EH (cell line): ENCODE results near the gene ARMH3.

Experiments
- DNase-seq: peaks from one replicate; pipeline ENCODE4 v3.0.0-alpha.2; 2015; ENCODE audit warnings: low read depth

The ARMH3 gene

DNA sequence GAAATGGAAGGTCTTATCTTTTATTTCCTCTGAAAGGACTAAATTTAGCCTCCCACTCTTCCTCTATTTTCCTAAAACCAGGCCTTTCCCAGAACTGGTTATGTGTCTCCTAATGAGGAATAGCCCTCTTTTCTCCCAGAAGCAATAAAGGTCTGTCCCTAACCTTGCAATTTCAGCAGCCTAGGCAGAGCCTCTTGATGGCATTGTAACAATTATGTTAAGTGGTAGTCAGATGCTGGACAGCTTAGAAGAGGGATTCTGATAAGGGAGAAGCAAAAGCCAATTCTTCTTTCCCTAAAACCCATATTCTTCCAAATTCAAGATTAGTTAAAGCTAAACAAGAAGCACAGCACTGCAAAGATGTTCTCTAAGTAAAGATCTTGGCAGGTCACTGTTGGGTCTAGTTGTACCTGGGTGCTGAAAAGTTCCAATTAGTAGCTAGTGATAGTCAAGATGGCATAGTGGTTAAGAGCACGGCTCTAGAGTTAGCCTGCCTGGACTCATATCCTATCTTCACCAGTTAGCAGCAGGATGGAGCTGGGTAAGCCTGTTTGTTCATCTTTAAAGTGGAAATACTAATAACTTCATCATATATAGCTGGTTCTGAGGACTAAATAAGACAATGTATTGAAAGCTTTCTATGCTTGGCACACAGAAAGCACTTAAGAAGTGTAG, 198.0 kb downstream of the ARMH3 start:
- no peak for DNase-seq

DNA sequence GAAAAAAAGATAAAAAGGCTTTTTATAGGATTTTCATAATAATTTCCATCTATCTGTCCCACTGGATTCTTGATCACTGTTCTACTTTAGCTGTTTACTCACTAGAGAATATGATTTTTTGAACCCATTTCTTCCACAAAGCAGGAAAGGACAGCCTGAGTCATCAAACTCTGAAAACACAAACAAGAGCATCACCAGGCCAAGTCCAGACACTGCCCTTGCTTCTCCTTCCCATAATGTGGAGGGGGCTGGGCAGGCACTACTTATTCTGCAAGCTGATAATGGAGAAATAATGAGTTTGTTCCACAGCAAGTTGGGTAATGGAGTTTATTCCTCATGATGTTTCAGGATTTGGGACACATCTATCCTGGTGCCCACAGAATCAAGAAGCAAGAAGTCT, 199.3 kb downstream of the ARMH3 start:
- peak; percentile 50 for DNase-seq

DNA sequence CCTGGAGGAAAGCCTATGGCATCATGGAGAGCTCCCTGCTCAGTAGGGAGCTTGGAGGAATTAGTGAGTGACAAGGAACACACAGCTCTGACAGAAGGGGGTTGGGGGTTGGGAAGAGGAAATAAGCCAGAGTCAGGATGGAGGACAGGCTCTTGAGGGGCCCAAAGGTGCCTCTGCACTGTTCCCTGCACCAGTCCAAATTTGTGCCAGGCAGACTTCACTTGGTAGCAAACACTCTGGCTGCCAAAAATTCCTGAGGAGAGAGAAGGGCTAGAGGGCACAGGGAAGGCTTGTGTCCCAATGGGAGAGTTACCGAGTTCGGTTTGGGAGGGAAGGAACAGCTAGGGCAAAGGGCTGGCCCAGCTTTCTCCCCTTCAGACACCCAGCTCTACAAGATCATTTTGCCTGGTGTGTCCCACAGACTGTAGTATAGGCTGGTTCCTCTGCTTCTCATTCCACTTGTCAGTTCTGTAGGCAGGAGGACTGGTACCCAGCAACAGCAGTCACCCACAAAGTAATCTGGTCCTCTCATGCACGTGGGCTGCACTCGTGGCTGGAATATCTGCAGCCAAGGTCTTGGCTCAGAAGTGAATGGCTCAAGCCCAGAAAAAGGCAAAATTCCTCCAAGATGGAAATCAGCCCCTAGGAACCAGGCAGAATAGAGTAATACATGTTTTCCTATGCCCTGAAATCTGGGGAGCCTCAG, 204.4 kb downstream of the ARMH3 start:
- DNase-seq: no peak

DNA sequence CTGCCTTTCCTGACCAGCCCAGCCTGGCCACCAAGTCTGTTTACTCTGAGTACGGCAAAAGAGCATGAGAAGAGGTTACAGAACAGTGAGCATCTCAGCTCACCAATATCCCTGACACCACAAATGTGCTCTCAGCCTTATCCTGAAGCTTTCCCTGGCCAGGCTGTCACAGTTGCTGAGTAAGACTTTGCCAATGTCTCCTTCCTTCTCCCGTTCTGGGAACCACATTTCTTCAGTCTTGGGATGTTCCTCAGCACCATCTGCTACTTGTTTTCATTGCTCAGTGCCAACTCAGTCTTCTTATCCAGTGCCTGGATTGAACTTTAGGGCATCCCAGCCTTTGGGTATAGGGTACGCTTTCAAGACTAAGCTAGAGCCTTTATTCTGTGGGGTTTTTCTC, 205.2 kb downstream of the ARMH3 start:
- no peak for DNase-seq

DNA sequence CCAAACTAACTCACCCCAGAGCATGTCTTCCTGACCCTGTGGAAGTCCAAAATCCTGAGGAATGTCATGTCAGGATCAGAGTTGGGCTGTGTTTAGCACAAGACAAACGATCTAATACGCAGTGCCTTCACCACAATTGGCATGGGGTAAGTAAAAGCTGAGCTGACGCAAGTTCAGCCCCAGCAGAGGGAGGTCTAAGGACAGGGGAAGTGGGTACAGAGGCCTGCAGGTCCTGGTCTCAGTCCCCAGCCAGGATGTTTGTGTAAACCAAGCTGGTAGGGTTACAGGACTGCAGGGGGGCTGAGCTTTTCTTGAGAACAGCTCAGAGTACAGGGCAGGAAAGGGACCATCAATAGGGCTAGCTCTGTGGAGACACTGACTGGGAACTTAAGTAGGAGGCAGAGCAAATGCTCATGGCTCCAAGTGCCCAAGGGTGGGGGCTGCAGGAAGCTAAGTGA, 207.1 kb downstream of the ARMH3 start:
- DNase-seq: peak; percentile 49

DNA sequence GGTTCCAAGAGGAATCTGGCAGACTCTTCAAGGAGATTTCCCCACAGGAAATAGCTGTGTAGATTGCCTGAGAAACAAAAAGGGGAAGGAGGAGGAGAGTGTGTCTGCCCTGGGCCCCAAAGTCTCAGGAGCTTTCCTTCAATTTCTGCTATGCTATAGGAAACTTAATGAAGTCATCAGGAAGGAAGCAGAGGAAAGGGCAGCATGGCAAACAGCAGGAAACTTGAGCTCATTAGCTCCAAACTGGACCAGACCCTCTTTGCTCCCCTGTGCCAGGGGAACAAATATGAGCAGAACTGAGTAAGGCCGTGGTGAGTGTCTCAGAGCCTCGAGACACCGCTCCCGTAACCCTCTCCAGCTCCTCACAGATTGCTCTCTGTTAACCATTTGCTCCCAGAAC, 207.6 kb downstream of the ARMH3 start:
- peak; percentile 21 for DNase-seq

DNA sequence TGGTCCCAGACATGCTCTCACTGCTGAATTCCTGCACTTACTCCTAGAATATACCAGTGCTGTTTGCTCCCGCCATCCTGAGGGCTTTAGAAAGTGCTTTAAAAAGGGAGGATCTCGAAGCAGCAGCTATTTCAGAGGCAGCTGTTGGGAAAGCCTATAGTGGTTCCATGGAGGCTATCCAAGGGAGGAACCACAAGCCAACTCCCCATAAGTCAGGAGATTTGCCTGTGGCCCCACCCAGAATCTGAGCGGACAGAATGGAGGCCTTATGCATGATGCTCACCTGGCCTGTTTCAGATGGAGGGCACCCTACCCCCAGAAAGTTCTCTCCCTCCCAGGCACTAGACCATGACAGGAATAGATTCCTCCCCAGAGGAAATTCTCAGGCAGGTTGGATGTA, 210.1 kb downstream of the ARMH3 start:
- no peak for DNase-seq

DNA sequence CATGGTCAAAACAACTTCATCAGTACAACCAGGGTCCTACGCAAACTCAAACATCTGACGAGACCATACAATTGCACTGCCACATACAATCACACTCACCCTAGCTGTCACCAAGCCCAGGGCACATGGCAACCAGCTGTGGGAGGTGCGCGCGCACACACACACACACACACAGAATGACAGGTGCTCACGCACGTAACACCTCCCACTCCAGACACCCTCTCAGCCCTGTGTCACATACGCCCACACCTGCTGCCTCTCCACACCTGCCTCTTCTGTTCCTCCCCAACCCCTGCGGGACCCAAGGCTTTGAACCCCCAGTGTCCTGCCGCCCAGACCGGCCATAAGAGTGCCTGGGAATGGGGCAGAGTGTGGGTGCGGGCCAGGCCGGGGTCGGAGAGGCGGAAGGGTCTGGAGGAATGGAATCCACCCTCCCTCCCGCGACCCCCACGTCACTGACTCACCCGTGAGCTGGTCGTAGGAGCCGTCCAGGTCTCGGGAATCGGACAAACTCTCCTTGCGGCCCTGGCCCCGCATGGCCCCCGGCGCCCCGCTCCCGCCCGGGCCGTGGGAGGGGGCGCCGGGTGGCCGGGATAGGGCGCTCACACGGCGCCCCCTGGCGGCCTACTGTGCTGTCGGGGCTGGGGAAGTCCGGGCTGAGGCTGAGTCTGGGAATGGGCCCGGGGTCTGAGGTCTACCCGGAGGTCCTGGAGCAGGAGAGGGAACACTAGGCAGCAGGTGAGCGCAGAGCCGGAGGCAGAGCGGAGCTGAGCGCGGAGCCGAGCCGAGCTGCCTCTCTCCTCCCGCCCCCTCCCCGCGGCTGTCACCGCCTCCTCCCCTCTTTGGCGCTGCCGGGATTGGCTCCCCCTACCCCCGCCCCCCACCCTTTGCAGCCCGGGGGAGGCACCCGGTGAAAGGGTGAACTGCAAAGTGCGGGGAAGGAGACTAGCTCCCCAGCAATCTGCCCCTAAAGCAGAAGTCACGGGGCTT, 212.6 kb downstream of the ARMH3 start, which contains the start of gene KCNIP2:
Gene KCNIP2, minus strand, starts transcription at position 769 of the 990 bp plus-strand sequence. Its CDS starts 232 bp downstream, at position 537.
- DNase-seq: no peak

DNA sequence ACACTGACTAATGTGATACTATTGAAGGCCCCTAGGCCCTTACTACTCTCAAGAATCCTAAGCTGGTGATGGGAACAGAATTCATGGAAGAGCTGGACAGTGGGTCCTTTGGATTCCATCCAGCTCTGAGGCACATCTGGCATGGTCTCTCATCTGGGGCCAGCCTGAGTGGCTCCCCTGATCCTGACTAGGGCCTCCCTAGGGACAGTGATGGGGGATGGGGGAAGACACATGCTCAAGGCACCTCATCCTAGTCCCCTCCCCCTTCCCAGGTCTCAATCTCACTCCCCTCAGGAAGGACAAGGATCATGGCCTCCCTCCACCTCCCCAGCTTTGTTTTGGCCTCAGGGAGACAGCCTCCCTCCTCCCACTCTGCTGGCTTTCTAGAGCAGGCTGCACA, 214.1 kb downstream of the ARMH3 start:
- DNase-seq: no peak

DNA sequence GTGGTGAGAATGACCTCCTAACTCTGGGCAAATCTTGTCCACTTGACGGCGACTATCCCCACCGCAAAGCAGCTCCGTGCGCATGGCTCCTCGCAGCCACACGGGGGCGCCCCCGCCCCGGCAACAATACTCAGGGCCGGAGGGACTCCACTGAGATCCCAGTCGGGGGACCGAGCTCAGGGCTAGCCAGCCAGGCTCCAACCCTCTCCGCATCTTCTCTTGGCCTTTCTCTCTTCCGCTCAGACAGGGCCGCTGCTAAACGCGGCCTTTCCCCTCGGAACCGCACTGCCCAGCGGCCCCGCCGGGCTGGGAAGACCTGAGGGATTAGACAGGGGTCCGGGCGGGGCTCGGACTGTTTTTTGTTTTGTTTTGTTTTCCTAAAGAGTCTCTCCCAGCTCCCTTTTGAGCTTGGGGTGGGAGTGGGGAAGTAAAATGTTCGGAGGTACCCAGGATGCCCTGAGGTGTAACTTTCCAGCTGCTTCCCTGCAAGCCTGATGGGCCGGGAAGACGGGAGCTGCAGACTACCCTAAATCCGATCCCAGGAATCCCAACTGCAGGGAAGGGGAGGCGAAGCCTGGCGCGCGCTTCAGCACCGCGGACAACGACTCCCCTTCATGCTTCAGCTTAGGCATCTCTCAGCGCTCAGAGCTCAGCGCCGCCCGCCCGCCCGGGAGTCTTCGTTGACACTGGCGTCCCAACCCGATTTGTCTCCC, 215.1 kb downstream of the ARMH3 start:
- peak; percentile 86 for DNase-seq

DNA sequence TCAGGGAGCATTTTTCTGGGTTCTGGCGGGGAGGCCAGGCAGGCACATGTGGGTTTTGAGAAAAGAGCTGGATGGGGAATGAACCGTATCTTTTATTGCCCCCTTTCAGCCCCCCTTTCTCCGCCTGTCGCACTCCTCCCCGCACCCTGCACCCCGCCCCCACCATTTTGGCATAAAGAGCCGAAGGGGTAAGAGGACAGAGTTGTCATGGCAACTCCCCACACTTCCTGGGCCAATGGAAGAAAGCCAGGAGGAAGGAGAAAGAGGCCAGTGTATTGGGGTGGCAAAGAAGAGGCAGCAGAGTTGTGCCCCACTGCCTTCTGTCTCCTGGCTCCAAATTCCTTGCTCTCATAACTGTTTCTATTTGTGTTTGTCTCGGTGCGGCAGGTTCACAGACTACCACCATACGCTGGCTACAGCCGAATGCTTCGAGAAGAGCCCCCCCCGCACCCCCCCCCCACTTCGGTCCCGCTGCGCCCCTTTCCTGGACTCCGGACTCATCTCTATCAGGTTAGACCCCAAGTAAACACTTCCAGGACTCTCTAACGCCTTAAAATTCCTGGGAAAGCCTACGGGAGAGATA, 215.8 kb downstream of the ARMH3 start:
- DNase-seq: peak; percentile 45

DNA sequence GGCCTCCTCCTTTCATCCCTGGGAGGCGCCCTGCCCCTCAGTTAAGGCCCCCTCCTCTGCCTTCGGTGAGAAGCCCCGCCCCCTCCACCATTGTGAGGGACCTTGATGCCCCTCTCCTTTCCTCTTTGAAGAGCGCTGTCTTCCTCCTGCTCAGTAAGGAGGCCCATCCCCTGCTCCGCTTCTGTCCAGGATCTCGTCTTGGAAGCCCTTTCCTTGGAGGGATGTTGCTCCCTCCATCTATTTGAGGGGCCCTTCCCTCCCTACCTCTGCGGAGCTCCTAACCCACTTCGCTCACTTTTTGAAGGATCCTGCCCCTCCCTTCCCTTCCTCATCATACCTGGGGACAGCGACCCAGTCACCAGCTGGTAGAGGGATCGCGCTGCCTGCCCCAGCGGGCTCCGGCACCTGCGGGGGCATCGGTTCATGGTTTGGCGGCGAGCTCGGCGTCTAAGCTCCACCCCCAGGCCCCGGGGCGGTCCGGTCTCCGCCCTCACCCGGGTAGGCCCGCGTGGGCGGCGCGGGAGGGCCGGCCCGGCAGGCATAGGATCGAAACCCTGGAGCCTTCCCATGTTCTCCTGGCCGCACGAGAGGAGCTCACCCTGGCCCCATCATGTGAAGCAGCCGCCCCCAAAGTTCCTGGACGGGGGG, 216.4 kb downstream of the ARMH3 start:
- DNase-seq: peak; percentile 46

DNA sequence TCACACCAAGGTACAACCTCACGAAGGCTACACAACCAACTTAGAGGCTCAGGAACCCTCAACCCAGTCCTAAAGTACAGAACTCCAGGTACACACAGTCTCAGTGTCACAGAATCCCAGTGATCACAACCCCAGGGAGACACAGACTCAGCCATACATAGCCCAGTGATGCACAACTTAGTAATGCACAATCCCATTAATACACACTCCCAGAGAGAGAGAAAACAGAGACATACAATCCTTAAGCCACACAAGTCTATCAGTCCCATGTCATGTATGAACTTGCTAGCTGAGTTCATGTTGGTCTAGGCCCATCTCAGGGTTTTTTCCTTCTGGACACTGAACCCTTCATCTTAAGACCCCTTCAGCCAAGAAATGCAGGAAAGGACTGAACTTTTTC, 217.0 kb downstream of the ARMH3 start:
- DNase-seq: no peak

DNA sequence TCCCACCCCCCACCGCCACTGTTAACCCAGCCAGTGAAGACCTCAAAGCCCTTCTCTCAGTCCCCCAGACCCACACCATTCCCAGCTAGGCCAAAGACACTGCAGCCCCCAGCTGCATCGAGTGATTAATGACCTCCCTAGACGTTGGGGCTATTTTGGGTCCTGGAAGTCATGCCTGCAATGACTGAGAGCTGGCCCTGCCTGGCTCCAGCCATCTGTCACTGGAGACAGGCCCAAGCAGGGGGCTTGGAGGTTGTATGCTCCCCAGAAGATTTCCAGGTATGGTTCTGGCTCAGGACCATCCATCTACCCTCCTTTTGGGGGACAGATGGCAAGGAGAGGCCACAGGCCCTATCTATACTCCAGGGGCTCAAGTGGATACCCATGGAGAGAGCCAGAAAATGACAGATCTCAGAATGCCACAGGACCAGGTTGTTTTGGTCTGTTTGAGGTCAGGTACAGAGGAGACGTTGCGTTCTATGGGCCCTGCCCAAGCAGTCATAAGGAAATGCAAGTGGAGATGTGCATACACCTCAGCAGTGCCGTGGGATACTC, 217.5 kb downstream of the ARMH3 start:
- DNase-seq: no peak

DNA sequence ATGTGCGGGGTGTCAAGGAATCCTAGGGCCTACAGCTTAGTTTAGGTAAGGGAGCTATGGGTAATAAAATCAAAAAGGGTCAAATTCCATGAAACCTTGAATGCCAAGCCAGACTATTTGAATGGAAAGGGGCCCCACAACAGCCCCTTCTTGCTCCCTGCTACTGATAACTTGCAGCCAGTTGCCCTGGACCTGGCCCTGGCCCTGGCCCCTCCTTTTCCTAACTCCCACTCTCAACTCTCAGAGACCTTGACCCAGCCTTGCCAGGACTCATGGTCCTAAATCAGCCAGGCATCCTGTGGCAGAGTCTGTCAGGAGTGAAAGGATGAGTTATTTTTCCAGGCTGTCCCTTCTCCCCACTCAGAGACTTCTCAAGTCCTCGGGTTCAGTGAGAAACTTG, 218.2 kb downstream of the ARMH3 start:
- no peak for DNase-seq

DNA sequence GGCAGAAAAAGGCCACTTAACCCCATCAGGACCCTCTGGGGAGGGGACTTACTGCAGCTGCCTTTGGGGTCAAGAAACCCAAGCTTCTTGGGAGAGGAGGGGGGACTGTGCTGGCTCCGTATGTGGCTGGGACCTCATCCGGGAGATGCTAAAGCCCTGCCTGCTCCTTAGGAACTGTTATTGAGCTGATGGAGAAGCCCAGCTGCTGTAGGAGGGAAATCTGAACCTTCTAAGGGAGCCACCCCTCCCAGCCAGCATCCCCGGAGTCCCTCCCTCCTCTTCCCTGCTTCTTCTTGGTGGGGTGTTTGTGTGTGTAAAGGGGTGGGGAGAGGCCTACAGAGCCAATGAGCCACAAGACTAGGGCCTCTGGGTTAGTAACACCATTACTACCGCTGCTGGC, 220.6 kb downstream of the ARMH3 start:
- DNase-seq: no peak

DNA sequence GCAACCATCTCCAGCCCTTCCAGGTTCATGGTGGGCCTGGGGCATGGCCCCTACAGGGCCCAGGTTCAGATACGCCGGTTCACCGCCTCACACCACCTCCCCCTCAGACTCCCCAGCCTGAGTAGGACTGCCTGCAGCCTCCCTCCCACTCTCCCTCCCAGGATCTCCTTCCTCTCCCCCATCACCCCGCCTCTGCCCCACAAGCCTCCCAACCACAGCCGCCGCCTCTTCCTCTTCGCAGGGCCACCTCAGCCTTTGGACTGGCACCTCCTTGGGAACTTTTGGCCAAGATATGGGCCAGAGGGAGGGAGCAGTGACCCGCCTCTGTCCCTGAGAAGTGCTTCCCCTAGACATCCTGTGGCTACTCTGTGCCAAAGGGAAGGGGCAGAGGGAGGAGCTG, 221.6 kb downstream of the ARMH3 start:
- no peak for DNase-seq

DNA sequence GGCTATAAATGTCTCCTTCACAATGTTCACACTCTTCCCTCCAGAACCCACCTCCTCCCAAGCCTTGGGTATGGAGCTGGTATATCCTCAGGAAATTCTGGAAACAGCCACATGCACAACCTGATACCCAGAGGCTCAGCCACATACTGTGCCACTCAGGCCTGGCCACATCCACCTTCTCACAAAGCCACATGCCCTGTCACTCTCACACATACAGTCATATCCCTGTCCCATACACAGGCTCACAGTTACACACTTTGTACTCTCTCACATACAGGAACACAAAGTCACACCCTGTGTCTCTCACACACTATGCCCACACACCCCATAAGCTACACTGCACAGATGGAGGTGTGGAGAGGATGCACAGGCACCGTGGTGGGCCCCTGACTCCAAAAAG, 222.5 kb downstream of the ARMH3 start:
- no peak for DNase-seq

DNA sequence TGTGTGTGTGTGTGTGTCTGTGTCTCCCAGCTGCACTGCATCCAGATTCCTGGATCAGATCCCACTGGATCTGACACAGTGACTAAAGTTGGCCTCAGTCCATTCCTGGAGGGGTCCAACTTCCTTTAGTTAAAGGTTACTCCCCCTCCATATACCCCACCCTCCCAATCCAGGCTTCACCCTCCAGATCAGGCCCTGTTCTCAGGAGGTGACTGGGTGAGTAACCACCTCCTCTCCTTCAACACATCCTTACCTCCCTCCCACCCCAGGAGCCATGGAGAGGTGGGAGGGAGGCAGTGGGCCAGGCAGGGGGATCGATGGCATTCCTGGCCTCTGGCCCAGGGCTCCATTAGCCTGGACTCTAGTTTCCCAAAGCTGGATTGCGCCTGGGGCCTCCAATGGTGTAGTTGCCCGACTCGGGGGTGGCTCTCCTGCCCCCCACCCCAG, 223.6 kb downstream of the ARMH3 start:
- DNase-seq: no peak

DNA sequence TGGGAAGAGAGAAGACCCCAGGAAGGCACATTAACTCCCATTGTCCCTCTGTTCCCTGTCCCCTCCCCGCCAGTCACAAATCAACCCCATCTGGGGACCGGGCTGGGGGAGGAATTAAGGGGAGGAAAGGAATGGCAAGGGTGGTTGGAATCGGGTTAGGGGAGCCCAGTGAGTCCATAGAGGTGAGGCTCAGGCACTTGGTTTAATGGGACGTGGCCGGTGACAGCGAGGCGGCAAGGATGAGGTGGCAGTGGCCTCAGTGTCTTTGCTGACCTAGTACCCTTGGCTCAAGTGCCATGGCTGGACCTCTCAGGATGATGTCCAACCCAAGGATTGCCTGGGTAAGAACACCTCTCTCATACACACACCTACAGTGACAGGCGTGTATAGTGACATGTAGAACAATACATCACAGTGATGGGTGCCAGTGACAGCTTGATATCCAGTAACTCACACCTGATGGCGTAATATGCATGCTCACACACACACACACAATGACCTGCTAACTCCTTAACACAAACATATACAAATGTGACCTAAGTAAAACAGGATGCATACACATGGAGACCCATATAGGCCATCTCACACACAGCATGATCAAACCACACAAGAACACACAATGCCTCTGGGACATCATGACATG, 224.7 kb downstream of the ARMH3 start:
- no peak for DNase-seq
